Suprapubic skin (tissue), 4 donors: ENCODE measurements around the gene ZNF683.

Source experiments
- CTCF ChIP-seq, 2 donors: fragments of 200-600 bp in 1 of 2; fragments of 450-650 bp in 1 of 2; sonication (generic) in 1 of 2; IDR thresholded peaks; one replicate each; pipeline ENCODE4 v1.5.1; 2016 to 2019; ENCODE audit warnings: antibody characterized with exemption in 2 of 2, mild to moderate bottlenecking in 1 of 2, moderate library complexity in 1 of 2
- POLR2A ChIP-seq, 2 donors: fragments of 450-650 bp; IDR thresholded peaks; one replicate each; pipeline ENCODE4 v1.6.1; 2017; ENCODE audit warnings: antibody characterized with exemption in 2 of 2, mild to moderate bottlenecking in 2 of 2, moderate library complexity in 2 of 2
- POLR2AphosphoS5 ChIP-seq, 3 donors: sonication (generic); formaldehyde crosslinking; IDR thresholded peaks; one replicate each; pipeline ENCODE4 v1.6.1; 2017; ENCODE audit warnings: antibody characterized with exemption in 3 of 3

GRCh38 chr1:26389604-26390247 lies 17.2 kb upstream of the ZNF683 start:
- no peak for TF ChIP-seq POLR2AphosphoS5 (IDR thresholded peaks at IDR 0.05)
- TF ChIP-seq CTCF (IDR thresholded peaks at IDR 0.05): no peak
- TF ChIP-seq POLR2A (IDR thresholded peaks at IDR 0.05): no peak
